ENCODE measurements around the gene NKAIN2.

DNA sequence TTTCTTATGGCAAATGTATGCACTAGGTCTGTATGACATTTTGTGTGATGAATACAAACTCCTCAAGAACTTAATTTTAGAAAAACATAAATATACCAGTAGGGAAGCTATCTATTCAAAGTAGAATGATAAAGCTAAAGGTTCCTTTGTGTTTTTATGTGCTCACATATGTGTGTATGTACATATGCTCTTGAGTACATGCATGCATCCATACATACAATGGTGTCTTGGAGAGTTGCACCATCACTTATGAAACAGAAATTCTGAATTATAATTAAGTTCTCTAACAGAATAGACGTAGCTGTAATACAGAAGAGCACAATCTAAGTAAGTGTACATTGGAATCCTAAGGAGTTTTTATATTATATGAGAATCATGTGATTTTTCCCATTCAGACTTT lies 2.3 kb downstream of the NKAIN2 start:
- TF ChIP-seq, protein P1, sequence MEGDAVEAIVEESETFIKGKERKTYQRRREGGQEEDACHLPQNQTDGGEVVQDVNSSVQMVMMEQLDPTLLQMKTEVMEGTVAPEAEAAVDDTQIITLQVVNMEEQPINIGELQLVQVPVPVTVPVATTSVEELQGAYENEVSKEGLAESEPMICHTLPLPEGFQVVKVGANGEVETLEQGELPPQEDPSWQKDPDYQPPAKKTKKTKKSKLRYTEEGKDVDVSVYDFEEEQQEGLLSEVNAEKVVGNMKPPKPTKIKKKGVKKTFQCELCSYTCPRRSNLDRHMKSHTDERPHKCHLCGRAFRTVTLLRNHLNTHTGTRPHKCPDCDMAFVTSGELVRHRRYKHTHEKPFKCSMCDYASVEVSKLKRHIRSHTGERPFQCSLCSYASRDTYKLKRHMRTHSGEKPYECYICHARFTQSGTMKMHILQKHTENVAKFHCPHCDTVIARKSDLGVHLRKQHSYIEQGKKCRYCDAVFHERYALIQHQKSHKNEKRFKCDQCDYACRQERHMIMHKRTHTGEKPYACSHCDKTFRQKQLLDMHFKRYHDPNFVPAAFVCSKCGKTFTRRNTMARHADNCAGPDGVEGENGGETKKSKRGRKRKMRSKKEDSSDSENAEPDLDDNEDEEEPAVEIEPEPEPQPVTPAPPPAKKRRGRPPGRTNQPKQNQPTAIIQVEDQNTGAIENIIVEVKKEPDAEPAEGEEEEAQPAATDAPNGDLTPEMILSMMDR (IDR thresholded peaks at IDR 0.05 in 4 of 5, conservative IDR thresholded peaks at IDR 0.05 in 1 of 5), result no peak
- no peak for TF ChIP-seq POLR2A (IDR thresholded peaks at IDR 0.05)
